ENCODE data around the gene KLK5.

DNA sequence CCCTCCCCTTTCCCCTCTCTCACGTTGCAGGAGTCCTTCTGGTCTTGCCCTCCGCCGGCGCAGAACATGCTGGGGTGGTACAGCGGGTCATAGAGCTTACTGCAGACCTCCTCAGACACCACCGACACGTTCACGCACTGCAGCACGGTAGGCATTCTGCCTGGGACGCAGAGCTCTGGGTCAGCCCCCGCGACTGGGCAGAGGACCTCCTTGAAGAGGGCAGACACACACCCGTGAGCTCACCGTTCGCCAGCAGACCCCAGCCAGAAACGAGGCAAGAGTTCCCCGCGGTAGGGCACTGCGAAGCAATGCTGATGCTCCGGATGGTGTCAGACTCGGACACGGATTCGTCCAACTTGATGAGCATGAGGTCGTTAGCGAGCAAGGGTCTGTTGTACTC, 44.5 kb downstream of the KLK5 start:
- TF ChIP-seq GATA3 (IDR thresholded peaks at IDR 0.05; ENCODE audit: low read depth, low read length): no peak
- TF ChIP-seq GATA2 (IDR thresholded peaks at IDR 0.05; ENCODE audit: low read depth, low read length): no peak

All from SH-SY5Y (cell line).